HG03066 (cell line): ENCODE results near the gene NINJ1.

Experiments
- ATAC-seq: cut with Tn5 transposase; IDR thresholded peaks from one replicate; pipeline ENCODE4 v1.9.1; 2021; ENCODE audit warnings: low read depth; ENCODE audit not compliant: unreplicated experiment

Gene NINJ1

DNA sequence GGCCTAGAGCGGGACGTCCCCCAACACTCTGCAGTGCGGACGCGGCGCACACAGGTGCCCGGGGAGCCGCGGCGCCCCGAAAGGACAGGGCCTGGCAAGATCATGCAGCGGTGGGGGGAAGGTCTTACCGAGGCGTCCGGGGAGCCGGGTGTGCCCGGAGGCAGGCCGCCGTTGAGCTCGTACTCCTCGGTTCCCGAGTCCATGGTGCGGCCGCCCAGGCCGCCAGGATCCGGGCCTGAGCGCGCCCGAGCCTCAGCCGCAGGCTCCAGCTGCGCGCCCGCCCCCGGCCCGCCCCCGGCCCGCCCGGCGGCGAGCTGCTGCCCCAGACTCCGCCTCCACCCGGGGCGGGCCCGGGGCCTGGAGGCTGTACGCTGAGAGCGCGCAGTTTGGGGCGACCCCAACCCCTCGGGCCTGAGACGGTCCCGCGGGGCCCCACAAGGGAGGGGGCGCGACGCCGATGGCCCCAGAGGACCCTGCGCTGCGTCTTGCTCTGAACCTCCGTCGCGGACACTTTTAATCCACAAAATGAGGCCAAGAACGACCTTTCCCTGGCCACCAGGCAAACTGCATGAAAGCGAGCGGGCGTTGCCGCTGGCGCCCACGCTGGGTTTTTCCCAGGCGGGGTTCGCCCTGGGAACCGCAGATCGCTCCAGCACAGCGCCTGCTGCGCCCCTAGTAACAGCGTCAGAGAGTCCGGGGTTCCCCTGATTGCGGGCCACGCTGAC, at the start of gene NINJ1:
NINJ1 (minus strand) TSS at position 237 of the 725 bp plus-strand sequence; CDS start at position 203, 34 bp downstream.
- ATAC-seq: peak; percentile 78

DNA sequence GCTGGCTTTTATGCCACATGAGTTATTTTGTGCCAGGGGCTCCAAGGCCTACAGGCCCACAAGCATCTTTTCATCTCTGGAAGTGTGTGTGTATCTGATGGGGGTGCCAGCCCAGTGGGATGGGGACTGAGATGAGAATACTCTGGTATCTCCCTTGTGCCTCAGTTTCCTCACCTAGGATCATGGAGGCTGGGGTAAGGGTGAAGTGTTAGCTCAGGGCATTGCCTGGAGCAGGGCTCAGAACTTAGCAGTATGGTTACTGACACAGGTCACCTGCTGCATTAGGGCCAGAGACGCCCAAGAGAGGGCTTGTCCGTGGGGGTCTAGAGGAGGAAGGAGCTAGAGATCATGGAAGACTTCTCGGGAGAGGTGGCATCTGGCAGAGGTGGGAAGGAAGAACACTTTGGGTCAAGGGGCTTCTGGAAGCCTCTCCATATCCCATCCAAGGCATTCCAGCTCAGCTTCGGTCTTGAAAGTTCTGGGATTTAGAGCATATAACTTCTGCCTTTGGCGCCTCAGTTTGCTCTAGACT, 49.1 kb upstream of the NINJ1 start:
- ATAC-seq: no peak

GRCh38 chr9:93182572-93182971, 48.5 kb upstream of the NINJ1 start:
- ATAC-seq: no peak

GRCh38 chr9:93181672-93182435, 47.8 kb upstream of the NINJ1 start:
- ATAC-seq: no peak

DNA sequence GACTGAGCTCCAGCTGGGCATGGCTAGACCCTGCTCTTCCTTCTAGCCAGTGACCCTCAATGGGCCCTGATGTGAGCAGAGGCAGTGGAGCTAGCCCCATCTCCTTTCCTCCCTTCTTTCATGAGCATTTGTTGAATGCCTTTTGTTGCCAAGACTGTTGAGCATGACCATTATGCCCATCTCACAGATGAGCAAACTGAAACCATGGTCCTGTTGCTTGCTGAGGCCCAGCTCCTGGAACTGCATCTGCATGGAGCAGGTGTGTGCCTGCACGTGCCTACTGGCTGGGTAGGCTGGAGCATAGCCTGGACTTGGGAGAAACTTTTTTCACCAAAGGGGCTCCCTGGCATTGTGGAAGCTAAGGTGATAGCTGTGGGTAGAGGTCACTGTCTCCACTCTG, 46.9 kb upstream of the NINJ1 start:
- ATAC-seq: no peak

DNA sequence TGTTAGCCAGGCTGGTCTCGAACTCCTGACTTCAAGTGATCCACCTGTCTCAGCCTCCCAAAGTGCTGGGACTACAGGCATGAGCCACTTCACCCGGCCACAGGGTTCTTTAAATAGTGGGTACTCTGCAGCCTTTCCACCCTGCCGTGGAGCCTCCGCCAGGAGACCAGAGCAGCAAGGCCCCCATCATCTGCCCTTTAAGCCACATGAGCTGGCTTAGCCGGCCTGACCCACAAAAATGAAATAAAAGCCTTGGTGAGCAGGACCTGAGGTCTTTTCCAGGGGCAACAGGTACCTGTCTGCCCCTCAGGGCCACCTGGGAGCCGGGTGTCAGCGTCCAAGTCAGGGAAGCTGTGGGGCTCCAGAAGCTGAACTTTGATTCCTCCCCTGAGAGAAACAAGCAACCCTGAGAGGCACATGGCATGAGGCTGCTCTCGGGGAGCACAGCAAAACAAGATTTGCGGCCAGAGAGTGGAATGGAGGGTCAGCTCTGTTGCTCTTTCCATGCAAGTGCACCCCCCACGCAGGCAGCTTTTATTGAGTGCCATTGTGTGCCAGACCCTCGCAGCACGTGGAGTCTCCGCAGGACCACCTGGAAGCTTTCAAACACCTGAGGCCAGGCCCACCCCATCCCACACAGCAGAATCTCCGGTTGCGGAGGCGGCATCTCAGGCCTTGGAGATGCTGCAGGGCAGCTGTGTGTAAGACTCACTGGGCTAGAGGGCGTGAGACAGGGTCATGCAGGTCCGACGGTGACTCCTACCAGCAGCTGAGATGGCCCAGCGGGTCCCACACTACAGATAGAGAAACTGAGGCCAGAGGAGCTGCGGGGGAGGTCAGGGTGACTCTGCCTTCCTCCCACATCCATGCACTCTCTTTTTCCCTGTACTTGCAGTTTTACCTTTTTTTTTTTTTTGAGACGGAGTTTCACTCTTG, 45.1 kb upstream of the NINJ1 start:
- ATAC-seq: no peak

DNA sequence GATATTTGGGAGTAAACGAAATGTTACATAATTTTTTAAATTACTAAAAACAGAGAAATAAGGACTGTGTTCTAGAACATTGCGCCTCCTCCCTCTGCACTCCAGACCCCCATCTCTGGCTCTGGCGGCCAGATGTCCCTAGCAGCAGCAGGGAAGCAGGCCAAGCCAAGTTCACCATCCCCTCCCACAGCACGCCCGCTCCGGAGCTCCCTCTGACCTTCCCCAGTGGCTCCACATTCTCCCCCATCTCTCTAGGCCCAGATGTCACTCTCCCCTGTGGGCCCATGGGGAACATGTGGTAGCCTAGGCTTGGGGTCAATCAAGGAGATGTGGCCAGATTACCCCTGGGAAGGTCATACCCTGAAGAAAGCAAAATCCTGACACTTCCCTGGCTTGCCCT, 43.6 kb upstream of the NINJ1 start:
- no peak for ATAC-seq

GRCh38 chr9:93174976-93175375, 40.9 kb upstream of the NINJ1 start:
- no peak for ATAC-seq

DNA sequence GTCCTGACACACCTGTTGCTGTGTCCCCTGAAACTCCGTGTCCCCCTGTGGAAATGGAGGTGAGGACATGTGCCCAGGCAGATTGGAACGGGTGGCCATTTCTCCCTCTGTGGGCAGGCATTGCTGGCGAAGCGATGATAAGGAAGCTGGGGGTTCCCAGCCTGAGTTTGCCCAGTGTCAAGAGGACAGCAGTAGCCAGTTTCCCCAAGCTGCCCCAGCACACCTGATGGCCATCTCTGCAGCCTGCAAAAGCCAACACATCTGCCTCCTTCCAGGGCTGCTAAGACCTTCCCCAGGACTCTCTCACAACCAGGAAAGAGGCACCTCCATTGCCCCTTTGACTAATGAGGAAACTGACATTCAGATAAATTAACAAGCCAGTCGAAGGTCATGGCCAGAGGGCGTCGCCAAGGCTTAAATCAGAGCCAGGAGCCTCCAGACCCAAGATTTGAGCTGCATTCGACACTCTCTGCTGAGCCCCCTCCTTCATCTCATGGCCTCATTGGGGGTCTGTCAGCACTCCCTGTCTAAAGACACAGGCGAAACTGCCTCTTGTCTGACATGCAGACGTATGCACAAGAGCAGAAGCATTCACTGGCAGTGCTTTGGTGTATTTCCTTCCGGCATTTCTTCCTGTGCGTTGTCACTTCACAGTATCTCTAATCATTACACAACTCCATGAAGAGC, 39.5 kb upstream of the NINJ1 start:
- ATAC-seq: no peak

DNA sequence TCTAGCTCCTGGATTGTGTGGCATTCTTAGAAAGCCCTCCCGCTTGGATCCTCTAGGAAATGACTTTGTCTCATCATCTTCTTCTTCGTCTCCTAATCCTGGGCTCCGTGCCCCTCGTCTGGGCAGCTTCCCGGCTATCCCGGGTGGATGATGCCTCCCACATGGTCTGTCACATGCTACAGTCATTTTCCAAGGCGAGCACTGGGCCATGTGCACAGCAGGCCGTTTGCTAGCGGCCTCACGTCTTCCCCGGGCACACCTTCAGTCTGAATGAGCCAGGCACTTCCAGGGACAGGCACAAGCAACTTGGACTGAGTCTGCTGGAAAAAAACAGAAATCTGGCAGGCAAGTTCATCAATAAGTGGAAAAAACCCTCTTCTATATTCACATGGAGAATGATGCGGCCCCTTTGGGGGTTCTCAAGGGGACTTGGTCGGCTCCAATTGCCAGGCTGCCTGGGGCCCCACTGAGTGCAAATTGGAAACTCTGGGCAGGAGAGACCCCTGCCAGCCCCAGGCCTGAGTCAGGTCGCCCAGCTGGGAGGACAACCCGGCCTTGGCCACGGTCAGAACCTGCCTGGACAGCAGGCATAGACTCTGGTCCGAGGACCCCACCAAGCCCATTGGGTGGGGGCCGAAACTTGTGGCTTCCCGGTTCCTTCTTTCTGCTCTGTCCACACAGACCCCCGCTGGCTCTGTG, 38.8 kb upstream of the NINJ1 start:
- no peak for ATAC-seq

GRCh38 chr9:93171261-93171990, 37.4 kb upstream of the NINJ1 start:
- no peak for ATAC-seq

GRCh38 chr9:93170571-93170970, 36.5 kb upstream of the NINJ1 start:
- ATAC-seq: no peak

GRCh38 chr9:93169444-93169843, 35.4 kb upstream of the NINJ1 start:
- no peak for ATAC-seq

GRCh38 chr9:93168581-93168980, 34.5 kb upstream of the NINJ1 start:
- no peak for ATAC-seq

- ATAC-seq: no peak
These were observed 33.8 kb upstream of the NINJ1 start for GRCh38 chr9:93167838-93168237.

GRCh38 chr9:93167185-93167584, 33.1 kb upstream of the NINJ1 start:
- no peak for ATAC-seq

- no peak for ATAC-seq
These were observed 32.6 kb upstream of the NINJ1 start for GRCh38 chr9:93166699-93167098.

DNA sequence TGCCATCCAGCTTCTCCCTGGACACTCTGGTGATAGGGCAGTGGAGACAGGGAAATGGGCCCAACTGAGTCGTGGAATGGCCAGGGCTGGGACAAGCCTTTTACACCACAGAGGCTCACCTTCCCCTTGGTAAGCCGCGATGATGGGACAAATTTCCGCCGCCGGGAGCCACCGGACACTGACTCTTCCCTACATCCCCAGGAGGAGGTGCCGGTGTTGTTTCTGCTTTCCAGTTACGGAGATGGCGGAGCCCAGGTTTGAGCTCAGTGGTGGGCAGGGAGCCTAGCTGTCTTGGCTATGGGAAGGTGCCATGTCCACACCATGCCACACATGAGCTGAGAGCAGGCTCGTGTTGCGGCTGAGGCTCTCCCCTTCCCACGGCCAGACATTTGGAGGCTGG, 30.0 kb upstream of the NINJ1 start:
- no peak for ATAC-seq
